Measurements from ENCODE around the gene RNF40. TPM values are rescaled to one million over a fixed set of nuclear protein-coding genes. Genes with fewer than 3 reads are reported as not detected.

The RNF40 gene
- 99.4 TPM for polyA plus RNA-seq (2013, experiment 1 of 4)
- polyA plus RNA-seq (2013, experiment 2 of 4) = 94.3 TPM
- 65.2 TPM for polyA plus RNA-seq (2013, experiment 3 of 4)
- 76.5 TPM for polyA plus RNA-seq (2013, experiment 4 of 4)

DNA sequence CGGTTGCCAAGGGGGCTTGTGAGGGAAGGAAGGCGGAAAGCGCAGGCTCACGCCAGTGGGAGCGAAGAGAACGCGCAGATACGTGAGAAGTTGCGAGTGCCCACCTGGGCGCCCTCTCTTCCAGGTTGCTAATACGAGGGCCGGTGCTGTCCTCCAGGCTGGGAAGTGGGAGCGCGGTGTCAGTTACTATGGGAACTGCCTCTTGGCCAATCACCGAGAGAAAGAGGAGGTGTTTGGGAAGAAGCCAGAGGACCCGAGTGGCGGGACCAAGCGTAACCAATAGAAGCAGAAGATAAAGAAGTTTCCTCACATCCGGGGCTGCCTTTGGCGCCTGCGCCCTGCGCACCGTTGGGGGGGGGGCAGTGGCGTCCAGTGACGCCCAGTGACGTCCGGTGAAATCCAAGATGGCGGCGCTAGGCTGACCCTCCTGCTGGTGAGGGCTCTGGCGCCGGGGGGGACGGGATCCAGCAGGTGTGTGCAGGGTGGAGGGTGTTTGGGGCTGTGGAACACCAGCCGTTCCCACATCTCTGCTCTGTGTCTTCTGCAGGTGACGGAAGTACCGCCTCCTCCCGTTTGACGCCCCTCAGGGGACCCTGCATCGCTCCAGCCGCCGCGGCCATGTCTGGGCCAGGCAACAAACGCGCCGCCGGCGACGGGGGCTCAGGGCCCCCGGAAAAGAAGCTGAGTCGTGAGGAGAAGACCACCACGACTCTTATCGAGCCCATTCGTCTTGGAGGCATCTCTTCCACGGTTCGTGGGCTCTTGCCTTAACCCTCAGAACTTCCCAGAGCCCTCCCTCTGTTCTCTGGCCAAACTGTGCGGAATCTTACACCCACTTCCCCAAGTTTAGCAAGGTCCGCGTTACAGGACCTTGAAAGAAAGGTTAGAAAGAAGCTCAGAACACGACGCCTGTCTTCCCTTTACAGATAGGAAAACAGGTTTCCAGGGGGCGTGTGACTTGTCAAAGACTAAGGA is at the start of gene RNF40, which contains the start of gene CFAP119:
TSS of gene RNF40 (plus strand) at position 395 of the 975 bp plus-strand sequence. CDS start at position 619, 224 bp downstream.
TSS of gene CFAP119 (minus strand) at position 135 of the 975 bp plus-strand sequence. CDS start 314 bp downstream, outside the sequence.
- H3K27ac ChIP-seq (ENCODE audit: insufficient read depth, low read depth, low read length, poor library complexity, severe bottlenecking) = peak within 1 kb of the TSS; percentile 64
- 2% methylated on average over 60 of the region's 60 CpGs for WGBS, 2 experiments
- H3K4me3 ChIP-seq (ENCODE audit: insufficient read depth, low read depth, low read length) = peak within 1 kb of the TSS; percentile 89
- H3K4me1 ChIP-seq (ENCODE audit: control insufficient read depth, insufficient read depth, low read length) = peaks cover 9% of the 10 kb centered on the region
- no peaks in the 10 kb centered on the region for H3K27me3 ChIP-seq (ENCODE audit: control insufficient read depth, insufficient read depth, low read length, poor library complexity, severe bottlenecking)
- peaks cover 37% of the 10 kb centered on the region for H3K36me3 ChIP-seq (ENCODE audit: control insufficient read depth, insufficient read depth, low read length)
- no peaks in the 10 kb centered on the region for H3K9me3 ChIP-seq (ENCODE audit: control insufficient read depth, low read length)

DNA sequence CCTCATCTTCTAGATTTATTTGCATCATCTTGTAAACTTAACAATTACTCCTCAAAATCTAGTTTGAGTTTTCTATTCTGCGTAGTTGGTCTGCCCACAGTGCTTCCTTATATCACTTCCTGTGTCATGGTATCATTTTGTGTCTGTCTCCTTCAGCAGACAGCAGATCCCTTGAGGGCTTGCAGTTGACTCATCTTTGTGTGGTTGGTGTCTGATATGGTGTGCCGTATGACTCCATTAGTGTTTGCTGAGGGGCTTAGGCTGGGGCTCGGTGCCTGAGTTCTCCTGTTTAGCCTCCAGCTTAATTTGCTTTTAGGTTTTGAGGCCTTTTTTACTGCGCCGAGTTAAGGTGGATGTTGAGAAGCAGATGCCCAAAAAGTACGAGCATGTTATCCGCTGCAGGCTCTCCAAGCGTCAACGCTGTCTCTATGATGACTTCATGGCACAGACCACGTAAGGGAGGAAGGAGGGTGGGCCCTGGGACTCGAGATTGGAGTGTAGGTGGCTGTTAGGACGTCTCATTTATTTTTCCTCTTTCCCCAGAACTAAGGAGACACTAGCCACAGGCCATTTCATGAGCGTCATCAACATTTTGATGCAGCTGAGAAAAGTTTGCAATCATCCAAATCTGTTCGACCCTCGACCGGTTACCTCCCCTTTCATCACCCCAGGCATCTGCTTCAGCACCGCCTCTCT is 46.2 kb upstream of the RNF40 start:
- H3K9me3 ChIP-seq (ENCODE audit: control insufficient read depth, low read length) = no peaks in the 10 kb centered on the region
- no peak overlapping the region for H3K4me3 ChIP-seq (ENCODE audit: insufficient read depth, low read depth, low read length)
- no peak overlapping the region for H3K27ac ChIP-seq (ENCODE audit: insufficient read depth, low read depth, low read length, poor library complexity, severe bottlenecking)
- no peaks in the 10 kb centered on the region for H3K27me3 ChIP-seq (ENCODE audit: control insufficient read depth, insufficient read depth, low read length, poor library complexity, severe bottlenecking)
- 97% methylated on average over 17 of the region's 17 CpGs for WGBS, 2 experiments
- H3K4me1 ChIP-seq (ENCODE audit: control insufficient read depth, insufficient read depth, low read length) = no peaks in the 10 kb centered on the region
- H3K36me3 ChIP-seq (ENCODE audit: control insufficient read depth, insufficient read depth, low read length) = peaks cover 57% of the 10 kb centered on the region

GRCh38 chr16:30720086-30720485 is 42.0 kb upstream of the RNF40 start:
- 95 to 96% methylated on average over 11 of the region's 11 CpGs for WGBS, 2 experiments
- Histone ChIP-seq H3K9me3 (ENCODE audit: control insufficient read depth, low read length) (no peaks in the 10 kb centered on the region), H3K4me1 (ENCODE audit: control insufficient read depth, insufficient read depth, low read length) (no peaks in the 10 kb centered on the region), H3K27me3 (ENCODE audit: control insufficient read depth, insufficient read depth, low read length, poor library complexity, severe bottlenecking) (no peaks in the 10 kb centered on the region), H3K27ac (ENCODE audit: insufficient read depth, low read depth, low read length, poor library complexity, severe bottlenecking) (no peak overlapping the region), H3K36me3 (ENCODE audit: control insufficient read depth, insufficient read depth, low read length) (peaks cover 71% of the 10 kb centered on the region), H3K4me3 (ENCODE audit: insufficient read depth, low read depth, low read length) (no peak overlapping the region)

GRCh38 chr16:30720694-30721093 is 41.4 kb upstream of the RNF40 start:
- no peak overlapping the region for H3K27ac ChIP-seq (ENCODE audit: insufficient read depth, low read depth, low read length, poor library complexity, severe bottlenecking)
- 94 to 96% methylated on average over 8 of the region's 9 CpGs for WGBS, 2 experiments
- H3K36me3 ChIP-seq (ENCODE audit: control insufficient read depth, insufficient read depth, low read length) = peaks cover 74% of the 10 kb centered on the region
- H3K27me3 ChIP-seq (ENCODE audit: control insufficient read depth, insufficient read depth, low read length, poor library complexity, severe bottlenecking) = no peaks in the 10 kb centered on the region
- H3K4me3 ChIP-seq (ENCODE audit: insufficient read depth, low read depth, low read length) = no peak overlapping the region
- H3K9me3 ChIP-seq (ENCODE audit: control insufficient read depth, low read length) = no peaks in the 10 kb centered on the region
- H3K4me1 ChIP-seq (ENCODE audit: control insufficient read depth, insufficient read depth, low read length) = no peaks in the 10 kb centered on the region

DNA sequence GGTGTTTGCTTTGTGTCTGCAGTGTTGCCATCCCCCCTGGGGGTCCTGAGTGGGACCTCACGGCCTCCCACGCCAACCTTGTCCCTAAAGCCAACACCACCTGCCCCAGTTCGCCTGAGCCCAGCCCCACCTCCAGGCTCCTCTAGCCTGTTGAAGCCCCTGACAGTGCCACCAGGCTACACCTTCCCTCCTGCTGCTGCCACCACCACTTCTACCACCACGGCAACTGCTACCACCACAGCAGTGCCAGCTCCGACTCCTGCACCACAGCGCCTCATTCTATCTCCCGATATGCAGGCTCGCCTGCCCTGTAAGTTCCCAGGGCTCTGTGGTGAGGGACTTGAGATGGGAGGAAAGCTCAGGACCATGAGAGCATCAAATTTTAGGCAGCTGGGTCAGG is 41.0 kb upstream of the RNF40 start:
- H3K9me3 ChIP-seq (ENCODE audit: control insufficient read depth, low read length) = no peaks in the 10 kb centered on the region
- 95 to 97% methylated on average over 8 of the region's 8 CpGs for WGBS, 2 experiments
- no peak overlapping the region for H3K4me3 ChIP-seq (ENCODE audit: insufficient read depth, low read depth, low read length)
- H3K27me3 ChIP-seq (ENCODE audit: control insufficient read depth, insufficient read depth, low read length, poor library complexity, severe bottlenecking) = no peaks in the 10 kb centered on the region
- no peaks in the 10 kb centered on the region for H3K4me1 ChIP-seq (ENCODE audit: control insufficient read depth, insufficient read depth, low read length)
- peaks cover 73% of the 10 kb centered on the region for H3K36me3 ChIP-seq (ENCODE audit: control insufficient read depth, insufficient read depth, low read length)
- no peak overlapping the region for H3K27ac ChIP-seq (ENCODE audit: insufficient read depth, low read depth, low read length, poor library complexity, severe bottlenecking)

DNA sequence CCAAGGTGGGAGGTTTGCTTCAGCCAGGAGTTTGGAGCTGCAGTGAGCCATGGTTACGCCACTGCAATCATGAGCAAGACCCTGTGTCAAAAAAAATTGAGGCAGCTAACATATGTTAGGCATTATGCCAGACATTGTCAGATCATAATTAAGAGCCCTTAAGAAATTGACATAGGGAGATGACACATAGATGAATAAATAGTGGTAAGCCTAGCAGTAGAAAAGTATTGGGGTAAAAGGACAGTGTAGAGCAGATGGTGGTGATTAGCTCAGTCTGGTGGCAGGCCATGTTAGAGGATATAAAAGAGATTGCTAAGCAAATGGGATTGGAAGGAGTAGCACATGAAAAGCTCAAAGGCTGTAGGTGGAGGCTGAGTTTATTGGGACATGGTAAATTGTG is 40.5 kb upstream of the RNF40 start:
- Histone ChIP-seq H3K9me3 (ENCODE audit: control insufficient read depth, low read length) (no peaks in the 10 kb centered on the region), H3K4me1 (ENCODE audit: control insufficient read depth, insufficient read depth, low read length) (no peaks in the 10 kb centered on the region), H3K4me3 (ENCODE audit: insufficient read depth, low read depth, low read length) (no peak overlapping the region), H3K27me3 (ENCODE audit: control insufficient read depth, insufficient read depth, low read length, poor library complexity, severe bottlenecking) (no peaks in the 10 kb centered on the region), H3K36me3 (ENCODE audit: control insufficient read depth, insufficient read depth, low read length) (peaks cover 72% of the 10 kb centered on the region), H3K27ac (ENCODE audit: insufficient read depth, low read depth, low read length, poor library complexity, severe bottlenecking) (no peak overlapping the region)
- WGBS, 2 experiments = 90 to 93% methylated on average over 1 of the region's 1 CpG

GRCh38 chr16:30722443-30722842 is 39.7 kb upstream of the RNF40 start:
- H3K9me3 ChIP-seq (ENCODE audit: control insufficient read depth, low read length) = no peaks in the 10 kb centered on the region
- no peaks in the 10 kb centered on the region for H3K27me3 ChIP-seq (ENCODE audit: control insufficient read depth, insufficient read depth, low read length, poor library complexity, severe bottlenecking)
- 94 to 96% methylated on average over 6 of the region's 6 CpGs for WGBS, 2 experiments
- no peaks in the 10 kb centered on the region for H3K4me1 ChIP-seq (ENCODE audit: control insufficient read depth, insufficient read depth, low read length)
- H3K27ac ChIP-seq (ENCODE audit: insufficient read depth, low read depth, low read length, poor library complexity, severe bottlenecking) = no peak overlapping the region
- H3K36me3 ChIP-seq (ENCODE audit: control insufficient read depth, insufficient read depth, low read length) = peaks cover 70% of the 10 kb centered on the region
- no peak overlapping the region for H3K4me3 ChIP-seq (ENCODE audit: insufficient read depth, low read depth, low read length)

- H3K4me1 ChIP-seq (ENCODE audit: control insufficient read depth, insufficient read depth, low read length) = no peaks in the 10 kb centered on the region
- WGBS, 2 experiments = 95% methylated on average over 10 of the region's 10 CpGs
- no peaks in the 10 kb centered on the region for H3K27me3 ChIP-seq (ENCODE audit: control insufficient read depth, insufficient read depth, low read length, poor library complexity, severe bottlenecking)
- no peaks in the 10 kb centered on the region for H3K9me3 ChIP-seq (ENCODE audit: control insufficient read depth, low read length)
- no peak overlapping the region for H3K4me3 ChIP-seq (ENCODE audit: insufficient read depth, low read depth, low read length)
- peaks cover 70% of the 10 kb centered on the region for H3K36me3 ChIP-seq (ENCODE audit: control insufficient read depth, insufficient read depth, low read length)
- no peak overlapping the region for H3K27ac ChIP-seq (ENCODE audit: insufficient read depth, low read depth, low read length, poor library complexity, severe bottlenecking)
Measured at GRCh38 chr16:30722916-30723315, 39.2 kb upstream of the RNF40 start.

DNA sequence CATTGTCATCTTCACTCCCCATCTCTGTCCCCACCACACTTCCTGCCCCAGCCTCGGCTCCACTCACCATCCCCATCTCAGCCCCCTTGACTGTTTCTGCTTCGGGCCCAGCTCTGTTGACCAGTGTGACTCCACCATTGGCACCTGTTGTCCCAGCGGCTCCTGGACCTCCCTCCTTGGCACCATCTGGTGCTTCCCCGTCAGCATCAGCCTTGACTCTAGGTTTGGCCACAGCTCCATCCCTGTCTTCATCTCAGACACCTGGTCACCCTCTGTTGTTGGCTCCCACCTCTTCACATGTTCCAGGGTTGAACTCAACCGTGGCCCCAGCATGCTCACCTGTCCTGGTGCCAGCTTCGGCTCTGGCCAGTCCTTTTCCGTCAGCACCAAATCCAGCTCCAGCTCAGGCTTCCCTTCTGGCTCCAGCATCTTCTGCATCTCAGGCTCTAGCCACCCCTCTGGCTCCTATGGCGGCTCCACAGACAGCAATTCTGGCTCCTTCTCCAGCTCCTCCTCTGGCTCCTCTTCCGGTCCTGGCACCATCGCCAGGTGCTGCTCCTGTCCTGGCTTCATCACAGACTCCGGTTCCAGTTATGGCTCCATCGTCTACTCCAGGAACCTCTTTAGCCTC is 38.3 kb upstream of the RNF40 start:
- no peaks in the 10 kb centered on the region for H3K4me1 ChIP-seq (ENCODE audit: control insufficient read depth, insufficient read depth, low read length)
- WGBS, 2 experiments = 96 to 97% methylated on average over 12 of the region's 12 CpGs
- no peak overlapping the region for H3K27ac ChIP-seq (ENCODE audit: insufficient read depth, low read depth, low read length, poor library complexity, severe bottlenecking)
- no peaks in the 10 kb centered on the region for H3K9me3 ChIP-seq (ENCODE audit: control insufficient read depth, low read length)
- peaks cover 66% of the 10 kb centered on the region for H3K36me3 ChIP-seq (ENCODE audit: control insufficient read depth, insufficient read depth, low read length)
- H3K27me3 ChIP-seq (ENCODE audit: control insufficient read depth, insufficient read depth, low read length, poor library complexity, severe bottlenecking) = no peaks in the 10 kb centered on the region
- H3K4me3 ChIP-seq (ENCODE audit: insufficient read depth, low read depth, low read length) = no peak overlapping the region

All from ectodermal cell (in vitro differentiated cells).